Upper lobe of right lung (tissue), 1 donor: ENCODE data around the gene MGAT4C. TPM values are rescaled to one million over a fixed set of nuclear protein-coding genes. Genes with fewer than 3 reads are reported as not detected.

Experiments used
- ATAC-seq: fragments of 200-7000 bp; cut with Tn5 transposase; one replicate; pipeline ENCODE4 v1.9.1; 2020; ENCODE audit warnings: mild to moderate bottlenecking, moderate library complexity
- DNase-seq: peaks from one replicate; pipeline ENCODE4 v3.0.0-alpha.2; 2020
- H3K27ac ChIP-seq: fragments of 200-600 bp; one replicate; pipeline ENCODE4 v1.8.0; 2022
- H3K27me3 ChIP-seq: fragments of 200-600 bp; one replicate; pipeline ENCODE4 v1.8.0; 2022; ENCODE audit warnings: mild to moderate bottlenecking
- H3K36me3 ChIP-seq: fragments of 200-600 bp; one replicate; pipeline ENCODE4 v1.8.0; 2022
- H3K4me1 ChIP-seq: fragments of 200-600 bp; one replicate; pipeline ENCODE4 v1.8.0; 2022
- H3K4me3 ChIP-seq: fragments of 200-600 bp; one replicate; pipeline ENCODE4 v1.8.0; 2022; ENCODE audit warnings: mild to moderate bottlenecking
- H3K9me3 ChIP-seq: fragments of 200-600 bp; one replicate; pipeline ENCODE4 v1.8.0; 2022
- intact Hi-C: fragments of 100-400 bp; cut with DNase I; formaldehyde crosslinking; loops from one replicate; pipeline ENCODE4 v1.11.0; 2022
- total RNA-seq: library from RNA; stranded (reverse); fragmentation: NEBNext Ultra II Directional; extraction: Animal tissue kit (Norgen Biotek cat#: 25700); gene quantifications from one replicate; pipeline ENCODE4 v1.2.1, GENCODE V29; 2021
- TF ChIP-seq, protein P1 (sequence below): fragments of 200-600 bp; IDR thresholded peaks from one replicate; pipeline ENCODE4 v1.8.0; 2022; ENCODE audit warnings: antibody characterized with exemption
- donor health status: DM: no; HTN: yes; CAD: no; lungs with severe emphysema.

Gene MGAT4C
- total RNA-seq, 1 donor from 2014 or later, result 0.67 TPM

DNA sequence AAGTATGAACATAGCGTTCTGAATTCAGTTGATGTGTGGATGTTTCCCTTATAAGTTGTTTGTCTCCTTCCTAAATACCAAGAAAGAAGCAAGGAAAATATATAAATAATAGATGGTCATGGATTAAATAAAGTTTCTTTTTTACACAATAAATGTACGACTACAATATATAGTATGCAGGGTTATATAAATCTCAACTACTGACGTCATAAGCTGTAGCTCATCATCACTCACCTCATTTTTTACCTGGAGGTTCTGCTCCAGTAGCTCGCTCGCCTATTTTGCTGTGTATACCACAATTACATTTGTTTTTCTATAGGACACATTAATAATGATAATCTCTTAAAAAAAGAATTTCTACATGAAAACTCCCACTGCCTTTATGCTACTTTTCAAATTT is 272.6 kb downstream of the MGAT4C start:
- intact Hi-C loops, result no loop called here
- Histone ChIP-seq H3K27me3 (no peaks in the 10 kb centered on the region), H3K27ac (no peak overlapping the region), H3K36me3 (no peaks in the 10 kb centered on the region), H3K4me1 (no peaks in the 10 kb centered on the region), H3K4me3 (no peak overlapping the region), H3K9me3 (no peaks in the 10 kb centered on the region)
- ATAC-seq (no peak), DNase-seq (no peak)
- TF ChIP-seq, protein P1, sequence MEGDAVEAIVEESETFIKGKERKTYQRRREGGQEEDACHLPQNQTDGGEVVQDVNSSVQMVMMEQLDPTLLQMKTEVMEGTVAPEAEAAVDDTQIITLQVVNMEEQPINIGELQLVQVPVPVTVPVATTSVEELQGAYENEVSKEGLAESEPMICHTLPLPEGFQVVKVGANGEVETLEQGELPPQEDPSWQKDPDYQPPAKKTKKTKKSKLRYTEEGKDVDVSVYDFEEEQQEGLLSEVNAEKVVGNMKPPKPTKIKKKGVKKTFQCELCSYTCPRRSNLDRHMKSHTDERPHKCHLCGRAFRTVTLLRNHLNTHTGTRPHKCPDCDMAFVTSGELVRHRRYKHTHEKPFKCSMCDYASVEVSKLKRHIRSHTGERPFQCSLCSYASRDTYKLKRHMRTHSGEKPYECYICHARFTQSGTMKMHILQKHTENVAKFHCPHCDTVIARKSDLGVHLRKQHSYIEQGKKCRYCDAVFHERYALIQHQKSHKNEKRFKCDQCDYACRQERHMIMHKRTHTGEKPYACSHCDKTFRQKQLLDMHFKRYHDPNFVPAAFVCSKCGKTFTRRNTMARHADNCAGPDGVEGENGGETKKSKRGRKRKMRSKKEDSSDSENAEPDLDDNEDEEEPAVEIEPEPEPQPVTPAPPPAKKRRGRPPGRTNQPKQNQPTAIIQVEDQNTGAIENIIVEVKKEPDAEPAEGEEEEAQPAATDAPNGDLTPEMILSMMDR, result no peak

- no peaks in the 10 kb centered on the region for H3K9me3 ChIP-seq
- ATAC-seq, result no peak
- no peaks in the 10 kb centered on the region for H3K4me1 ChIP-seq
- H3K4me3 ChIP-seq, result no peak overlapping the region
- TF ChIP-seq, protein P1, result no peak
- H3K36me3 ChIP-seq, result no peaks in the 10 kb centered on the region
- intact Hi-C loops, result no loop called here
- H3K27me3 ChIP-seq, result no peaks in the 10 kb centered on the region
- no peak overlapping the region for H3K27ac ChIP-seq
- no peak for DNase-seq
These were observed 276.6 kb downstream of the MGAT4C start for GRCh38 chr12:85979641-85980040.

GRCh38 chr12:85975716-85976115 is 280.5 kb downstream of the MGAT4C start:
- Histone ChIP-seq H3K4me1 (no peaks in the 10 kb centered on the region), H3K36me3 (no peaks in the 10 kb centered on the region), H3K27me3 (no peaks in the 10 kb centered on the region), H3K27ac (no peak overlapping the region), H3K4me3 (no peak overlapping the region), H3K9me3 (no peaks in the 10 kb centered on the region)
- TF ChIP-seq, protein P1, result no peak
- ATAC-seq (no peak), DNase-seq (no peak)
- intact Hi-C loops, result no loop called here

DNA sequence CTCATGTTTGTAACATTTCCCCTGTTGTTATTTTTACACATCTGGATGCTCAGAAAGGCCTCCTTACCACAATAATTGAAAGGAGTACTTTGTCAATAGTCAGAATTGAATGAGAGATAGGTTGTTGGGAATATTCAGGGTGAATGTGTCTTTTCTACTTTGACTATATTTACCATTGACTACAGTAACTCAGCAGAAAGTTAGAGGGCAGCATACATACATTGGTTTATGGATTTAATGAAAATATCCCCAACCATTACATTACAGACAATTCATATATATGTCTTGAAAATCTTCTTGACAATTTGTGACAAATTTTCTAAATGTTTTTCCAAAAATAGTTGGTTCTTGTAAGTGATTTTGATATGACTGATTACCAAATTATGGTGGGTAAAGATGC is 284.4 kb downstream of the MGAT4C start:
- TF ChIP-seq, protein P1, result no peak
- intact Hi-C loops, result no loop called here
- Histone ChIP-seq H3K9me3 (no peaks in the 10 kb centered on the region), H3K27me3 (no peaks in the 10 kb centered on the region), H3K4me1 (no peaks in the 10 kb centered on the region), H3K4me3 (no peak overlapping the region), H3K27ac (no peak overlapping the region), H3K36me3 (no peaks in the 10 kb centered on the region)
- ATAC-seq (no peak), DNase-seq (no peak)

DNA sequence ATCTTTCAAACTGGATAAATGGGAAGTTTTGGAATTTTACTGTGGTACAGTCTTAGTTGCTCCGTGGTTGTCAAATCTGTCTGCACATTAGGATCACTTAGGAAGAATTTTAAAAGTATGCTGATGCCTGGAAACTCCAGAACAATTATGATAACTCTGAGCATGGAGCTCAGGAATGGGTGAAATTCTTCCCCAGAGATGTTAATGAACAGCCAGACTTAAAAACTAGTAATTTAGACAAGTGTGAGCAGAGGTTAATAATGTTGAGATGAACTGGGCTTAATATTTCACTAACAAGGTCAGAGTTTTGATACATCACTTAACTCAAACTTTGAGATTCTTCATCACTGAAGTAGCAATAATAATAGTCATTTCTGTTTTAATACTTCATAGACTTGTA is 287.6 kb downstream of the MGAT4C start:
- intact Hi-C loops, result no loop called here
- TF ChIP-seq, protein P1, result no peak
- Histone ChIP-seq H3K9me3 (no peaks in the 10 kb centered on the region), H3K36me3 (no peaks in the 10 kb centered on the region), H3K27ac (no peak overlapping the region), H3K4me3 (no peak overlapping the region), H3K27me3 (no peaks in the 10 kb centered on the region), H3K4me1 (no peaks in the 10 kb centered on the region)
- ATAC-seq (no peak), DNase-seq (no peak)

DNA sequence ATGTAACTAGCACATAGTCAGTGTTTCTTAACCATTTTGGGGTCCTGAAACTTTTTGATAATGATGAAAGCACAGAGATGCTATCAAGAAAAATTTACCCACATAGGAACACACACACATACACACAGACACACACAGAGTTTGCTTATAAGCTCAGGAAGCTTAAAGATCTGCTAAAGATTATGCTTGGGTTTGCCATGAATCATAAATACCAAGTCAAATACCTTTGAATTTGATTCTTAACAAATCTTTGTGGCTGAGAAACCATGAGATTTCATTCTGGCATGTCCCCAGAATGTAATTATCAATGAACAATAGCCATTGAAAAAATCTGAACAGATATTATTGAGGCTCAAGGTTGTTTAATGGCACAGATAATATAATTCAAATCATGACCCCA is 292.9 kb downstream of the MGAT4C start:
- DNase-seq, result no peak
- Histone ChIP-seq H3K4me1 (no peaks in the 10 kb centered on the region), H3K4me3 (no peak overlapping the region), H3K9me3 (no peaks in the 10 kb centered on the region), H3K36me3 (no peaks in the 10 kb centered on the region), H3K27ac (no peak overlapping the region), H3K27me3 (no peaks in the 10 kb centered on the region)
- ATAC-seq, result no peak
- TF ChIP-seq, protein P1, result no peak
- intact Hi-C loops, result no loop called here
